Mucosa of rectum (tissue), 2 donors: ENCODE results near the gene CAPS.

Source experiments
- H3K27ac ChIP-seq, 2 donors: one replicate each; pipeline ENCODE4 v1.7.0; 2013; ENCODE audit warnings: inconsistent platforms in 2 of 2, low read depth in 2 of 2, low read length in 2 of 2
- H3K27me3 ChIP-seq, 2 donors: one replicate each; pipeline ENCODE4 v1.7.0; 2013; ENCODE audit warnings: low read length in 2 of 2; ENCODE audit not compliant: control insufficient read depth in 2 of 2, insufficient read depth in 2 of 2
- H3K36me3 ChIP-seq, 2 donors: one replicate each; pipeline ENCODE4 v1.7.0; 2013; ENCODE audit warnings: low read length in 2 of 2; ENCODE audit not compliant: control insufficient read depth in 2 of 2, insufficient read depth in 2 of 2
- H3K4me1 ChIP-seq, 2 donors: one replicate each; pipeline ENCODE4 v1.7.0; 2013; ENCODE audit warnings: low read length in 2 of 2, mild to moderate bottlenecking in 1 of 2; ENCODE audit not compliant: control insufficient read depth in 2 of 2, insufficient read depth in 2 of 2
- H3K4me3 ChIP-seq, 2 donors: one replicate each; pipeline ENCODE4 v1.7.0; 2013; ENCODE audit warnings: low read length in 2 of 2
- H3K9ac ChIP-seq, 2 donors: one replicate each; pipeline ENCODE4 v1.7.0; 2013; ENCODE audit warnings: low read length in 2 of 2, low read depth in 1 of 2, mild to moderate bottlenecking in 1 of 2
- H3K9me3 ChIP-seq, 2 donors: one replicate each; pipeline ENCODE4 v1.7.0; 2013; ENCODE audit warnings: low read length in 2 of 2; ENCODE audit not compliant: control insufficient read depth in 2 of 2
- donor health status: healthy.
- donor health status: Normal muscosa, but diverticular disease.

Gene CAPS

DNA sequence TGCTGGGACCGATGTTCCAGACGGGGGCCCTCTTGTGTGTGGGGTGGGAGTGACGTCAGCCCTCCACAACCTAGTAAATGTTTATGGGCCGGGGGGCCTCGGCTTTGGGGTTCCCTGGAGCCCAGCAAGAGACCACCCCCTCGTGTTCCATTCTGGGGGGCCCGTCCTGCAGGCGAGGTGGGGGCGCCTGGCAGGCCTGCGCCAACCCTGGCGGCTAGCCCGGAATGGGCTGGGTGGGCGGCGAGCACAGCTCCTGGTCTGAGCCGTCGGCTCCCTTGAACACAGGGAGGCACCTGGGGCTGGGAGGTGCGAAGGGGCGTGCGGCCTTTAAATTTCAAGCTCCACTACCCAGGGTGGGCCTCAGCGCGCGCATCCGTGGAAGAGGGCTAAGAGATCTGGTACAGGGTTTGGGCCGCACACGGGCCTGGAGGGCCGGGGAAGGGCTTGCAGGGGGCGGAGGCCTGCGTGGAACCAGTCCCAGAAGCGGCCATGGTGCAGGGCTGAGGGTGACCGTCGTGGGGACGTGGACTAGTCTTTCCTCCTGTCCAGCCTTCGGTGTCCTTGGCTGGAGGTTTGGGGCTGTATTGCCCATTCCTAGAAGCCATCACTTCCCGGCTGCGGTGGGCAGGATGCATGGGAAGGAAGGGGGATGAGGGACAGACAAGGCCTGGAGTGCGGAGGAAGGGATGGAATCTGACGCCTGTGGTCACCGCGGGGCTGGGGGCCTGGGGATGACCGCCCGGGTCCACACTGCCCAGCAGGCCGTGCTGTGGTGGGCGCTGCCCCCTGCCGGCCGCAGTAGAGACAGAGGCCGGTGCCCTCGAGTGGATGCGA is 21.9 kb upstream of the CAPS start:
- Histone ChIP-seq H3K36me3 (peaks cover 9 to 15% of the 10 kb centered on the region in 2 donors), H3K27me3 (peaks cover 10% of the 10 kb centered on the region in 2 donors), H3K27ac (no peak overlapping the region), H3K9ac (peak overlapping the region in 1 of 2 donors; percentile 3), H3K4me1 (no peaks in the 10 kb centered on the region), H3K4me3 (no peak overlapping the region), H3K9me3 (no peaks in the 10 kb centered on the region)

DNA sequence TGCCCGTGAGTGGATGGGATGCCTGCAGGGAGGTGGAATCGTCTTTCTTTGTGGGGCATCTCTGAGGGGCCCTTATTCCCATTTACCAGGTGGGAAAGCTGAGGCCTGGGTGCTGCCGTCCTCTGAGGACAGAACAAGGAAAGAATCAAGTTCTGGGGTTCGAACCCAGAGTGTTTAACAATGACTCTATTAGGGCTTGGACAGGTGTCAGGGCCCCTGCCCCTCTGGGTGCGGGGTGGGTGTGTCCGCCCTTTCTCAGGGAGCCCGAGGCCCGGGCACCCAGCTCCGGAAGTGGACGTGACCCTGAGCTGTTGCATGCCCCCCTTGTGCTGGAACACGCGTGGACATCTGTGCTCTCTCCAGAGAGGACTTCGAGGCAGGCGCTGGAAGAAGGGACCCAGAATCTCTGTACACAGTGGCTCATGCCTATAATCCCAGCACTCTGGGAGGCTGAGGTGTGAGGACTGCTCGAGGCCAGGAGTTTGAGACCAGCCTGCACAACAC is 21.2 kb upstream of the CAPS start:
- no peak overlapping the region for H3K27ac ChIP-seq
- no peaks in the 10 kb centered on the region for H3K9me3 ChIP-seq
- peaks cover 9 to 15% of the 10 kb centered on the region in 2 donors for H3K36me3 ChIP-seq
- H3K9ac ChIP-seq = no peak overlapping the region
- H3K4me3 ChIP-seq = no peak overlapping the region
- H3K4me1 ChIP-seq = no peaks in the 10 kb centered on the region
- peaks cover 10% of the 10 kb centered on the region in 2 donors for H3K27me3 ChIP-seq

DNA sequence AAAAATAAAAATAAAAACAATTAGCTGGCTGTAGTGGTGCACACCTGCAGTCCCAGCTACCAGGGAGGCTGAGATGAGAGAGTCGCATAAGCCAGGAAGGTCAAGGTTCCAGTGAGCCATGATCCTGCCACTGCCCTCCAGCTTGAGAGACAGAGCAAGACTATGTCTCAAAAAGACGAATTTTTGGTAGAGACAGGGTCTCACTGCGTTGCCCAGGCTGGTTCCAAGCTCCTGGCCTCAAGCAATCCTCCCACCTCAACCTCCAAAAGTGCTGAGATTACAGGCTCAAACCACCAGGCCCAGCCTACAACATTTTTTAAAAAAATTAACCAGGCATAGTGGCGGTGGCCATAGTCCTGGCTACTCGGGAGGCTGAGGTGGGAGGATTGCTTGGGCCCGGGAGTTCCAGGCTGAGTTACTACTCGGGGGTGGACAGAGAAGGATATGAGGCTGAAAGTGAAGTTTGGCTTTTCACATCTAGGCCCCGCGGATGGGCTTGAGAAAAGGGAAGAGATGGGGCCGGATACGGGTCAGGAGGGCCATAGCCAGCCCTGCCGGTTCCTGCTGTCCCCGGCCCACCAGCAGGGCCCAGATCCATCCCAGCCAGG is 20.7 kb upstream of the CAPS start:
- no peak overlapping the region for H3K9ac ChIP-seq
- H3K4me1 ChIP-seq = no peaks in the 10 kb centered on the region
- no peak overlapping the region for H3K27ac ChIP-seq
- H3K9me3 ChIP-seq = no peaks in the 10 kb centered on the region
- no peak overlapping the region for H3K4me3 ChIP-seq
- H3K27me3 ChIP-seq = peaks cover 10% of the 10 kb centered on the region in 2 donors
- H3K36me3 ChIP-seq = peaks cover 9 to 15% of the 10 kb centered on the region in 2 donors

DNA sequence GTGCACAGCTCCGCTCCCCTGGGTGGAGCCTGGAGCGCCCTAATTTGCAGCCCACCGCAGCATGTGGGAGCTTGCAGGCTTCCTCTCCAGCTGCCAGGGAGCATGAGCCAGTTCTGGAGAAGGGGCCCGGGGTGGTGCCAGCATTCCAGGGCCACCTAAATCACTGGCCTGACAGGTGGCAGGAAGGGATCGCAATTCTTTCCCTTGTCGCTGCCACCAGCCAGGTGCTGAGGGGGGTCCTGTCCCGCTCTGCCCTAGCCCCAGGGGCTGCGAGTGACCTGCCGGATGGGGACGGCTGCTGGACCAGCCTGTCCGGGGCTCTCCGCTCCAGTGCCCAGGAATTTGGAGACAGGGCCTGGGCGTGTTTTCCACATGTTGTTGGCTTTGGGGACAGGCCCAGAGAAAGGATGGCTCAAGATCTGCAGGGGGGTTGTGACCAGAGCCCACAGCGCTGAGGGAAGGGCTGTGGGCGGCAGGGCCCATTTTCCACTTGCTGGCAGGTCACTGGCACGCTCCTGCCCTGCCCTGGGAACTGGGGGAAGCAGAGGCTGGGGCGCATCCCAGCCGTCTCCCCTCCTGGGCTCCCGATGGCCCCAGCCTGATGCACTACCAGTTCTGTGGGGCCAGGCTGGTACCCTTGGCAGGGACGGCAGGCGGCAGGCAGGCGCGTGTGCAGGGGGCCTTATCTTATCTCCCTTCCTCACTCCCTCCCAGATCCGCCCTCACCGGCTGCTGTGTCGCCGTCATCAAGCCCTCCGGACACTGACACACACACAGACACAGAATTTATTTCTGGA is 19.9 kb upstream of the CAPS start:
- Histone ChIP-seq H3K27me3 (peaks cover 10% of the 10 kb centered on the region in 2 donors), H3K36me3 (peaks cover 9 to 15% of the 10 kb centered on the region in 2 donors), H3K9ac (no peak overlapping the region), H3K27ac (no peak overlapping the region), H3K4me3 (no peak overlapping the region), H3K9me3 (no peaks in the 10 kb centered on the region), H3K4me1 (no peaks in the 10 kb centered on the region)

DNA sequence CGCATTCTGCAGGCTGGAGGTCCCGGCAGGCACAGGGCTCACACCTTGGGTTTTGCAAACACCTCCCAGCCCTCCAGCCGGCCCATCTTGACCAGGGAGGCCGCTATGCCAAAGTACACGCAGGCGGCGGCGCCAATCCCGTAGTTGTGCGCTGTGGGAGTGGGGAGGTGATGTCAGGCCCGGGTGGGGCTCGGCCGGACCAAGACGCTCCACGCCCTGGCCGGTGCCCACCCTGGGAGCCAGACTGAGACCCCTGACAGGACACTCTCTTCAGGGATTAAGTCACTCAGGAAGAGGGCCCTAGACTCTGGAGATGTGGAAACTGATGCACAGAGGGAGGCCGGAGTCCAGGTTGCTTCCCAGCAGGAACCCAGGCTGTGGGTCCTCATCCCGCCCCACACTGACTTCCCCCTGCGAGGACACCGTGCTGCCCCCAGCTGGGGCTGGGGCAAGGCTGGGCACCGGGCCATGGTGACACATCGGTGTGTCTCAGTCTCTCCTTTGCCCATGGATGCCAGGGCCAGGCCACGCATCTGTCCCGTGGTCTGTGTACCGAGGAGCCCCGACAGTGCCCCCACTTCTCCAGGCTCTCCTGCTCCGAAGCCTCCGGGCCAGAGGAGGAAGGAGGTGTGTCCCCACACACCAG is 19.2 kb upstream of the CAPS start:
- peaks cover 10% of the 10 kb centered on the region in 2 donors for H3K27me3 ChIP-seq
- H3K4me3 ChIP-seq = no peak overlapping the region
- H3K4me1 ChIP-seq = no peaks in the 10 kb centered on the region
- no peaks in the 10 kb centered on the region for H3K9me3 ChIP-seq
- H3K36me3 ChIP-seq = peaks cover 9 to 15% of the 10 kb centered on the region in 2 donors
- H3K9ac ChIP-seq = no peak overlapping the region
- no peak overlapping the region for H3K27ac ChIP-seq

DNA sequence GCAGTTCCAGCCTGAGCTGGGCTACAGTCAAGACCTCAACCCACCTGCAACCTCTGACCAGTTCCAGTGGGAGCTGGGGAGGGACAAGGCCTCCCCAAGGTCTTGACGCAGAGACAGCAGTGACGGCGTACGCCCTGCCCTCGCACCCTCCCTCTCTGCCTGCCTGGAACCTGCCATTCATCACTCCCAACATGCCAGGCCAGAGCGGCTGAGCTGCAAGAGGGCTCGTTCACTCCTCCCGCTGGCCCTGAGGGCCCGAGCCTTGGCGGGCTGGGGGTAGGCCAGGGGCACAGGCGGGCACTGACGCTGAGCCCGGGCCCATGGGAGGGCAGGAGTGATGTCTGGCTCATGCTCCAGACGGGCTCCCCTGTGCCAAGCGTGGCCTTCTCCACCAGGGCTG is 18.6 kb upstream of the CAPS start:
- no peak overlapping the region for H3K4me3 ChIP-seq
- H3K27ac ChIP-seq = no peak overlapping the region
- no peaks in the 10 kb centered on the region for H3K4me1 ChIP-seq
- peaks cover 10% of the 10 kb centered on the region in 2 donors for H3K27me3 ChIP-seq
- H3K9me3 ChIP-seq = no peaks in the 10 kb centered on the region
- no peak overlapping the region for H3K9ac ChIP-seq
- H3K36me3 ChIP-seq = peaks cover 9 to 19% of the 10 kb centered on the region in 2 donors

DNA sequence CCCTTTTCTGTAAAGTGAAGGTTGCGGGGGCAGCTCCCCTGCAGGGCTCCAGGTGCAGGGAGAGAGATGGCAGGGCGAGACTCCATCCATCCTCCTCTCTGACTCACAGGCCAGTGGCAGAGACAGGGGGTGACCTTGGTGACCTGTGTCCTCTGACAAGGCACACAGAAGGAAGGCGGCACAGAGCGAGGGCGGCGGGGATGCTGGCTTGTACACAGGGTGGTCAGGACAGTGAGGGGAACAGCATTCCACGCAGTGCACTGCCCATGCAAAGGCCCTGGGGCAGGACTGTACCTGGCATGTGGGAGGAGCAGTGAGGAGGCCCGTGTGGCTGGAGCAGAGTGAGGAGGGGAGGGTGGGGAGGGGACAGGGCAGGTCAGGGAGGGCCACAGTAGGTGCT is 18.2 kb upstream of the CAPS start:
- Histone ChIP-seq H3K27me3 (peaks cover 10% of the 10 kb centered on the region in 2 donors), H3K36me3 (peaks cover 9 to 19% of the 10 kb centered on the region in 2 donors), H3K9me3 (no peaks in the 10 kb centered on the region), H3K27ac (no peak overlapping the region), H3K4me3 (no peak overlapping the region), H3K9ac (no peak overlapping the region), H3K4me1 (no peaks in the 10 kb centered on the region)

DNA sequence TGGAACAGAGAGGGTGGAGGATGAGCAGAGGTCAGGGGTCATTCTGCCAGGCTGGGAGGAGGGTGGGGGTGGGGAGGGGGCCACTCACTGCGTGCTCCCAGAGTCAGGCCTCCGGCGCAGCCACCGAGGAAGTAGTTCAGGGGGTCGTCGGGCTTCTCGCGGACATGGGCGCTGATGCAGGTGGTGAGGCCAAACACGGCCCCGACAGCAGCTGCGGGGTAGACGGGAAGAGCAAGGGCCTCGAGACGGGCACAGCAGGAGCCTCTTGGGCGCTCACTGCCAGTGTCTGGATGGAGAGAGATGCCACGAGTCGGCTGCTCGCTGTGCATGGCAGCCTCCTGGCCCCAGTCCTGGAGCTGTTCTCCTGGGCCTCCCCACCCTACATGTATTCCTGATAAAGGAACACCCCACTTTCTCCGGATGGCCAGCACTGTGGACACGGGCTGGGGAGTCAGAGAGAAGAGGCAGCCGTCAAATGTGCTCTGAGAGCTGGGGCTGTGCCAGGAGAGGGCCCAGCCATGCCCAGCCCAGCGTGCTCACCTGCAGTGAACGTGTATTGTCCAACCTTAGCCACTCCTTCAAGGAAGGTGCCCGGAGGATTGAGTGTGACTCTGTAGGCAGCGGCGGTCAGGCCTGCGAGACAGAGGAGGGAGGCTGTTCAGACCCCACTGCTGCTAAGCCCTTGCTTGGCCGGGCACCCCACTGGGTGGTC is 17.5 kb upstream of the CAPS start:
- Histone ChIP-seq H3K9me3 (no peaks in the 10 kb centered on the region), H3K36me3 (peaks cover 9 to 22% of the 10 kb centered on the region in 2 donors), H3K27me3 (peaks cover 8 to 10% of the 10 kb centered on the region in 2 donors), H3K27ac (no peak overlapping the region), H3K4me1 (no peaks in the 10 kb centered on the region), H3K4me3 (no peak overlapping the region), H3K9ac (no peak overlapping the region)

DNA sequence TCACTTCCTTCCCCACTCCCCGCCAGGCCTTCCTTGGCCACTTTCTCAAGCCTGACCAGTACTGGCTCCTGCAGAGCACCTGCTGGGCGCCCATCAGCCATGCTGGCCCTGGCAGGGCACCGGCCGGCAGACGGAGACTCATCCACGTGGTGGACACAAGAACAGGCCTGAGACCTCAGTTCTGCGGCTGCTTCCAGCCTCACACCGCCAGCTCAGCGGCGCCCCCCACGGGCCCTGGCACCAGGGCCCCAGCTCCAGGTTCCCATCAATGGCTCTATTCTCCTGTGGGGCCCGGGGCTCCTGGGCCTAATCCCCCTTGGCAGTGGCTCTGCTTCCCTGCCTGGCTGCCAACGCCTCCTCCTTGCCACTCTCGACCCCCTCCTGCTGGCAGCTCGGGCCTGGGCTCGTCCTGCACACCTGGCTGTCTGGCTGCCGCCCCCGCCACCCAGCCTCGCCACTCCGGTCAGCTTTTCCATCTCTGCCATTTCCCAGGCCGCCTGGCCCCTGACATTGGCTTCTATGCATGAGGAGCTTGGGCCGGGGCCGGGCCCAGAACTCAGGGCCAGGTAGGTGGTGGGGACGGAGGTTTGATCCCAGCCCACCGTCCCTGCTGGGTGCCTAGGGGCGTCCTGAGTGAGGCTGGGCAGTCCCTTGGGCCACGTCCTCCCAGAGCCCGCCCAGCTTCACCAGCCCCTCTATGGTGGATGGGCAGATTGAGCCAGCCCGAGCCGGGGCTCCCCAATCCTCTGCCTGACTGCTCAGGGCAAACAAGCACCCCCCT is 16.7 kb upstream of the CAPS start:
- Histone ChIP-seq H3K36me3 (peaks cover 9 to 22% of the 10 kb centered on the region in 2 donors), H3K4me1 (peaks cover under 1 to 1% of the 10 kb centered on the region in 2 donors), H3K4me3 (no peak overlapping the region), H3K27ac (no peak overlapping the region), H3K27me3 (peaks cover under 1 to 2% of the 10 kb centered on the region in 2 donors), H3K9ac (no peak overlapping the region), H3K9me3 (no peaks in the 10 kb centered on the region)
